Measurements from ENCODE around the gene COLQ.
"Not testable (repeated sequence)": the region's sequence is repeated elsewhere in the genome, so short reads cannot be mapped to it uniquely, and the experiment has no call there.

Gene COLQ

DNA sequence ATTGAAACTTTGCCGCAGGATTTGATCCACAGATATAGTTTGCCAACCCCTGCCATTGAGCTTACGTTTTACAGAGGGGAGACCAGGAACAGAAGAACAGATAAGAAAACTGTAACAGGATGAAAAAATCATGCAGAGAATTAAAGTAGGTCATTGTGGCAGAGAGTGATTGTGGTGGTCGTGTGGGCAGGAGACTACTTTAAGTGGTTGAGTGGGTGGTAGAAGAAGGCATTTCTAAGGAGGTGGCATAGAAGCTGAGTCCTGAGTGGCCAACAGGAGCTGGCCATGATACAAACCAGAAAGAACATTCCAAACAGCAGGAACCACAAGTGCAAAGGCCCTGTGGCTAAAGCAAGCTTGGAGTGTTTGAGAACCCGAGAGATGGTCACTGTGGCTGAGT is 34.5 kb downstream of the COLQ start:
- no peak for DNase-seq

DNA sequence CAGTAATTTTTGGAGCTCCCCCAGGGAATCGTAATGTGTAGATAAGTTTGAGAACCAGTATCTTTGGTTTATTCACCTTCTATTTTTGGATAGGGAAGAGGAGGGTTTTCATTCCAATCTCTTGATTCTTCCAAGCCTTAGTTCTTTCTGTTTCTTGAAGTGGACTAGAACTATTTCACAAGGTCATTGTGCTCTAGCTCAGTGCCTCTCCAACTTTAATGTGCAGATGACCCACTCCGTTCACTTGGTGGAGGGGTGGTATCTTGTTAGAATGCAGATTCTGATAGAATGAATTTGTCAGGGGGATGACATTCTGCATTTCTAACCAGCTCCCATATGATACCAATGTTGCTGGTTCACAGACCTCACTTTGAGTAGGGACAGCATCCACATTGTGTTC is 35.5 kb downstream of the COLQ start:
- no peak for DNase-seq

DNA sequence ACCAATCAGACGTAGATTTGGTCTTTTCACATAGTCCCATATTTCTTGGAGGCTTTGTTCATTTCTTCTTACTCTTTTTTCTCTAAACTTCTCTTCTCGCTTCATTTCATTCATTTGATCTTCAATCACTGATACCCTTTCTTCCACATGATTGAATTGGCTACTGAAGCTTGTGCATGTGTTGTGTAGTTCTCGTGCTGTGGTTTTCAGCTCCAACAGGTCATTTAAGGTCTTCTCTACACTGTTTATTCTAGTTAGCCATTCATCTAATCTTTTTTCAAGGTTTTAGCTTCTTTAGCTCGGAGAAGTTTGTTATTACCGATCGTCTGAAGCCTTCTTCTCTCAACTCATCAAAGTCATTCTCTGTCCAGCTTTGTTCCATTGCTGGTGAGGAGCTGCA is 37.0 kb downstream of the COLQ start:
- not testable (repeated sequence) for DNase-seq

DNA sequence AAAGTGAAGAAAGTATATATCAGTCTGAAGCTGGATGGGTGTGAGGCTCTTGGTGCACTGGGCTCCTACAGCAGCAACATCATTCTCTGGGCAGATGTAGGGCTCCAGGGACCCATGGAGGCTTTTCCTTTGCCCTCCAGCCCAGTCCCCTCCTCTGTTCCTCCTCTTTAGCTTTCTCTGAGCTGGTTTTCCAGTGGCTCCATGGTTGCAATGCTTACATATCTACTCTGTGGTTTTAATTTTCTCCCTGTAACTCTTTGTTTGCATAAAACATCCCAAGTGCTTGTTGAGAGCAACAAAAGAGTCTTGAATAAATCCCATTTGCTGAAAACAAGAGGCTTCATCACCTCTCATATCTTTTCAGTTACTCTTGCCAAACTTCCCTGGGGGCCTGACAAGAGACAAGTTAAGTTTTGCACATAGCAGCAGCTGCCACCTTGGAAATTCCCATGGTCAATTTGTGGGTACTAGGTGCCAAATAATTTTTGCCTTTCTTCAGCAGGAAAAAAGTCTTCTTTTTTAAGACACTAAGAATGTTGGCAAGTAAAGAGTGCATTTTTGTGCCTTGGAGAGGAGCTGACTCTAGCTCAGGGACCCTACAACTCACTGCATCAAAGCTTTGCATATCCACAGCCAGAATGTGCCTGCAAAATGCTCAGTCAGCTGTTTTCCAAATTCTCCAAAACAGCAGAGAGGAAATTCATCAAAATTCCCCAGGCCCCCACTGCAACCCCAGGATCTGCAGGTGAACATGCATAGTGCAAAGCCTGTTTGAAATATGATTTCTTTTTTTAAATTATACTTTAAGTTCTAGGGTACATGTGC is 41.9 kb downstream of the COLQ start:
- DNase-seq = no peak

DNA sequence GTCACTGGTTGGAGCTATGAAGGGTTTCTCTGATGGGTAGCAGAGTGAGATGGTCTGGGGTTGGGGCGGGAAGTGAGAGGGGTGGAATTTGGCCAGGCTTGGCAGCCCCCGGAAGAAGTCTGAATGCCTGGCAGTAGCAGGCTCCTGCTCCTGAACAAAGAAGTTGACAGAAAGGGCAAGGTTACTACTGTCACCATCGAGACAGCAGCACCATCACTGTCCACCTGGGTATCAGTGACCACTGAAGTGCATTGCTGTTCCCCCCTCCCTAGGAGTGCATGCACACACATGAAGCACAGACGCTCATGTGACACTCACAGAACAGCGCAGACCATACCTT is 42.9 kb downstream of the COLQ start:
- DNase-seq = no peak

DNA sequence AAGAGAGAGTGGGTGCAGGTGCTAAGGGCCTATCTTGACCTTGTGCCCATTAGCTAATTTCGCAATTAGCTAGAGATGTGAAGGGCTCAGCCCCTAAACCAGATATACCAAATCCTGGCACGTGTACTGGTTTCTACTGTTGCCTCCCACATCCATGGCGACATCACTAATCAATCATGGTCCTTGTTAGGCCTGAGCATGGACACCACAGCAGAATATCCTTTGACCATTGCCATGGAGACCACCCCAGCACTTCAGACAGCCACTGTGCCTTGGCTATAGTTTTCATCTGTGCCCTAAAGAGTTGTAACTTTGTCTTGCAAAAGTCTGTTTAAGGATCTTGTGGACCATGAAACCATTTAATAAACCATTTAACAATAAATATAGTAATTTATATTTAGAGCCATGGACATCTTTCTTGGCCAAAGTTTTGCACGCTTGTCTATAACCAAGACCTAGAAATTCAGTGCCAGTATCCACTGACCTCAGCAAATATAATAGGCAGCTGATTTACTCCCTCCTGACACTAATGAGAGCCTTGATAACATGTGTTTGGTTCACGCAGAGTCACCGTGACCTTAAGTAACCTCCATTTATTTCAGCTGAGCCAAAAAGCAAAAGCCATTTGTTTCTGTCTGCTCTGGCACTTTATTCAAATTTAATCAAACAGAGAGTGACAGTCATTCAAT is 43.4 kb downstream of the COLQ start:
- no peak for DNase-seq

DNA sequence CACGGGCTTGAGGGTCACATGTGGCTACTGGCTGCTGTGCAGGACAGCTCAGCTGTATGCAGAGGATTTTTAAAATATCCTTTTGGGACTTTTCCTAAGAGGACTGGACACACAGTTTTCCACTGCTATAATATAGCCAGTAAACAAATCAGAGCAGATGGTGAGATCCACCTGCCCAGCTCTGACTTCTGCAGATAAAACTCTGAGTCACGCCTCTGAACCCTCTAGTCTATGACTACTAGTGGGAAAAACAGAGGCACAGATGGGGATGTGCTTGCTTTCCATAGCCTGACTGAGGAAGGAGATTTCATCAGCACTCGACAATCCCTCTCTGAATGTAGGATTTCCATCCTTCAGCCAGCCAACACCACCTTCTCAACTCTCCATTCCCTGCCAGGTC is 45.1 kb downstream of the COLQ start:
- no peak for DNase-seq

DNA sequence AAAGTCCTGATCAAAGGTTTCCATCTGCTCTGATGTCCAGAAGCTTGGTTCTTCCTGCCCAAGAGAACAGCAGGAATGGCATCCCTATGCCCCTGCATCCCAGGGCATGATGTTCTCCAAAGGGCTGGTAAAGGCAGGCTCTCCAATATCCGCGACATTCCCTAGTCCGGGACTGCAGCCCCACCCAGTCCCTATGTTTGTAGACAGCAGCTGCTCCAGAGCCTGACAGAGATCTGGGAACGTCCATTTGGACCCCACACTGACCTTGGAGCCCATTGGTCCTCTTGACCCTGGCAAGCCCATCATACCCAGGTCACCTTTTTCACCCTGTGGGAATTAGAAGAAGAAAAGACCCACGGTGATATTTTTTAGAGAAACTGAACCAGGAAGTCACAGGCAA is 46.3 kb downstream of the COLQ start:
- no peak for DNase-seq

DNA sequence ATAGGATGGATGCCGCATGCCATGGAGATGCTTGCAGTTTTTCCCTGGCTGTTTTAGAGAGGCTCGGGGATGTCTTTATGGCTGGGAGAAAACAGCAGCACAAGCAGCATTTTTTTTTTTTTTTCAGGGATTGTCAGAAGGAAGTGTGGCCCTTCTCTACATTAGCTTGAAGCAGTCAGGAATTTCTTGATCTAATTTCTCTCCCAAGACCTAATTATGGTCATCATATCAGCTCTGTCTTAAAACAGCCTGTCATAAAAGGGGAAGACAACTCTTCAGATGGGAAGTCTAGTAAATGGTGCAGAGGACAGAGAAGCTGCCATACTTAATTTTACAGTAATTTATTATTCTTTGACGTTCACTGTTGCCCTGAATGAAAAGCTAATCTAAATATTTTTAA is 49.6 kb downstream of the COLQ start:
- no peak for DNase-seq

DNA sequence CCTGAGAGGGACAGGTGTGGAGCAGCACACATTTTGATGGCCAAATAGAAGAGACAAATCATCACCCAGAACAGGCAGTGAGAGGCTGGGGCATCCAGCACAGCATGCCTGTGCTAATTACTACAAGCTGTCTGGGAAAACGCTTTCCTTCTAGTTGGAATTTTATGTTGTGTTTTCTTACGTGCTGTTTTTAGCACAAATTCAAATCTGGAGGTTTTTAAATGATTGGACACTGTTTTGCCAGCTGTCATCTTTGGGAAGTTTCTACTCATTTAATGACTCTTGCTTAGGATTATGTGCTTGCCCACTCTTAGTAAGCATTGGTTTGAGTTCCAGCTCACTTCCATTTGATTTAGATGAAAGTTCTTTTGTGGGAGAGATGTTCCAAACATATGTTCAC is 50.7 kb downstream of the COLQ start:
- DNase-seq = no peak

DNA sequence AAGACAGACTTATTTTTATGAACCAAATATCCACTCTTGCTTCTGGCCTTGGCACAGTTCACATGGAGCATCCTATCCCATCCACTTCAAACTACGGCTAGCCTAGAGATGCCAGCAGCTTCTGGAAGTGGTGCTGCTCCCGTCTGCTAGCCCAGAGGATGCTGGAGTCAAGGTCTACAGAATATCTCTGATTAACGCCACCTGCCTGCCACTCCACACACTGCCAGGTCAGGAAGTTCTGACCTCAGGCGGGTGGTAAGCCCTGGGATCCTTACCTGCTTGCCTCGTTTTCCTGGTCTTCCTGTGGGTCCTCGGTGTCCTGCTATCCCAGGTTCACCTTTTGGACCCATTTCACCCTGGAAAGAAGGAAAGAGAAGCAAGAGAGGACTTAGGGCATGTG is 51.2 kb downstream of the COLQ start:
- no peak for DNase-seq

DNA sequence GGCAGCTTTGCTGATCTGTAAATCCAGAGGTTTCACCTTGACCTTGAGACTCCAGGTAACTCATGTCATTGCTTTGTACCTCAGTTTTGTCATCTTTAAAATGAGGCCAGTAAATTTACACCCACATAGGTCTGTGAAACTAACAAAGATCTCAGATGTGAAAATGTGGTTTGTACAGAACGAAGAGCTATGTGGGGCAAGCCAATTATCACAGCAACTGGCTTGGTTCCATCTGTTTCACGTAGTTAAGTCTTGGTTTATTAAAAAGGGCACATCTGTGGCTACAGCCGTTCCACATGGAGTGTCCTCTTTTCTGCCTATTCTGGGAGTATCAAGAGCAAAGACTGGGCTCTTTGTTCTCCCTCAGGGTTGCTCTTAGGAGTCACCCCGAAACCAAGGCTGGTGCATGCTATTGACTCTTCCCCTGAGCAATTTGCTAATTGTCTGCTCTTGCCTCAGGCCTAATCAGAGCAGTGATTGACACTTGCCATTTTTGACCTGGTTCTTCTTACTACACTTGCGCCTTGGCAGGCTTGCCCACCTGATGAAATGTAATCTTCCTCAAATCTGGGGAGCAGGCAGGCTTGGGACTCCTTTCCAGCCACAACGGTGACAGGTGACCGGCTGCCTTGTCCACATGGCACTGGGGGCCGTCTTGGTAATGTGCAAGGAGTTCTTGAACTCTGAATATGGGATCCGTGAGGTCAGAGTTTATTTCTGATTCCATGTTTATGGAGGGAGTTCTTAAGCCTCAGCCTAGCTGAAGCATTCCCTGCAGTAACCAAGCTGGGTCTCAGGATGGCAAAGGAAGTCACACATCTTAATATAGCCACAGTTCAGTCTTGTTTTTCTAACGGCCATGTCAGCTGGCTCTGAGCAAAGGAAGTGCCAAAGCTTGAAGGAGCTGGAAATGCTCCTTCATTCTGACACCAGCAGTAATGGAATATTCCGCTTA is 54.0 kb downstream of the COLQ start:
- no peak for DNase-seq

DNA sequence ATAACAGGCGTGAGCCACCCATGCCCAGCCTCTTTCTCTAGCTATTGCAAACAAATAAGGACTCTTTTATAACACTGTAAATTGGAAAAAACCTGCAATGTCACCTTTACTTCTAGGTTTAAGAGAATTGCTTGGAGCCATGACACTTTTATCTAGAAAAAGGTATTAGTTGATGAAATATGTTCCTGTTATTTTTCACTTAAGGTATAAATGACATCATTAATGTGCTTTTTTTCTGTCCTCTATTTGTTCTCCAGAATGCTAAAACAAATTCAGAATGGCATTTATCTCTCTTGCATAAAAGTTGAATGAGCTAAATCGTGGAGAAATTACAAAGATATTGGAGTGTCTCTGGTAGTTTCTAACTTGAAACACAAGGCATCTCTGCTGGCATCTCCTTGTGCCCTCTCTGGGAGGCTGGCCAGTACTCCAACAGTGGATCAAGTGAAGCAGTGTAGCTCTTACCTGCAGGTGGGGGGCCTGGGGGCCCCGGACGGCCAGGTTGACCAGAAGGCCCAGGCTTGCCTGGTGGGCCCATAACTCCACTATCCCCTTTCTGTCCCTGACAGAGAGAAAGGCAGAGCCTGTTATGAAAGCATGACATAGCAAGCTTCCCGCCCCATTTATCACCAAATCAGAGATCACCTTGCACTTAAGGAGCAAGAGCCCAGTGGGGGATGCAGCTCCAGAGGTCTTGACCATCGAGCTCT is 55.5 kb downstream of the COLQ start:
- no peak for DNase-seq

DNA sequence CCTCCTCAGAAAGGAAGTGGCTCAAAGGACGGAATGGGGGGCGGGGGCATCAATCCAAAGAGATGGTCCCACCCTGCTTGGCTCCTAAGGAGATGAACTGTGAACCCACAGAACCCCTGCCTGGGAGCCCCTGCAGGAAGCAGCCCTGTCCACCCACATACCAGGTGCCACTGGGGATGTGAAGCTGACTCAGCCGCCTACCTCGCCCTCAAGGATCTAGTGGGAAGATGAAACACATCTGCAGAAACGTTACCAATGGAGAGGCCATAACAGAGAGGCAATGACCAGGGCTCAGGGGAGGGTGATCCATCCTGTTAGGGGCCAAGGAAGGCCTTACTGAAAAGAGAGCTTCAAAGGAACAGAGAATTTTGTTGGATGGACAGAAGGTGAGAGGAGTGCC is 59.1 kb downstream of the COLQ start:
- DNase-seq = no peak

DNA sequence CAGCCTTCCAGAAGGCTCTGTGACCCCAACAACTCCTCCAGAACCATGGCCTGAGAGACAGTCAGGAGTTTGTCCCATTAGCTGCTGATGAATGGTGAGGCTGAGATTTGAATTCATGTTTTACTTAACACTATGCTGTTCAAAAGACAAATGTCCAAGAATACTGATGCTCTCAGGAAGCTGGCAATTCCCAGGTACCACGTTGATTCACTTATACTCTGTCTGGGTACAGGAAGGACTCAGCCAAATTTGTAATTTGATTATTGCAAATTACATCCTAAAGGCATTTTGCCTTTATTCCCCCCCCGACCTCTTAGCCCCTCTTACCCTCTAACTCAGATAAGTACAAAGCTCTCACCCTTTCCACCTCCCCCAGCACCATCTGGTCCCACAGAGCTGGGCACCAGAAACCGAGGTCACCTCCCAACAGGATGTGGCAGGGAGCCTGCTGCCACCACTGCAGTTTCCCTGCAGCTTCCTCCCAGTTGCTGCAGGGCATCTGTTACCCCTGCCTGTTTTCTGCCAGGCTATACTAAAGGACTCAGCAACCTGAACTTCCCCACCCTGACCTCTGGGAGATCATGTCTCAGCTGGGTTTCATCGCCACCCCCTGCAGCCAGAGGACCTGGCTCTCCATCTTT is 60.5 kb downstream of the COLQ start:
- DNase-seq = no peak

DNA sequence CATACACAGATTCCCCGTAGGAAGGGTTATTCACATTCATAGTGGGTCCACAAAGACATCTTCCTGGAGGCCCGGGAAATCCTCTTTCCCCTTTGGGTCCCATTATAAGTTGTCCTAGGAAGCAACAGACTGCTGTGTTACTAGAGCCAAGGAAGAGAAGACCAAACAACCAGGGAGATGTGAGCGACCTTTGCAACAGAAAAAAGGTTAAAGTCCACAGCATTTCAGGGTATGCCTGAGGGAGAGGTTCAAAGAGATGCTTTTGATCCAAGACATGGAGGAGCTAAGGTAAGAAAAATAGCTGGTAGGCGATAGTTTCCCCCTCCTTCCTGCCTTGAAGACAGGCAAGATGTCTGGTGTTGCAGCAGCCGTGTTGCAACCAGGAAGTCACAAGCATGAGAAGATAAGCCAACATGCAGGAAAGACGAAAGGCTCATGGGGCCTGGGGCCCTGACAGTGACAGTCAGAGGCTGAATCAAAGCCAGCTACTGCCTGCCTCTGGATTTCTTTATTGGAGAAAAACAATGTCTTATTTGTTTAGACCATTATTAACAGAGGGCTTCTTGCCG is 63.2 kb downstream of the COLQ start:
- no peak for DNase-seq

DNA sequence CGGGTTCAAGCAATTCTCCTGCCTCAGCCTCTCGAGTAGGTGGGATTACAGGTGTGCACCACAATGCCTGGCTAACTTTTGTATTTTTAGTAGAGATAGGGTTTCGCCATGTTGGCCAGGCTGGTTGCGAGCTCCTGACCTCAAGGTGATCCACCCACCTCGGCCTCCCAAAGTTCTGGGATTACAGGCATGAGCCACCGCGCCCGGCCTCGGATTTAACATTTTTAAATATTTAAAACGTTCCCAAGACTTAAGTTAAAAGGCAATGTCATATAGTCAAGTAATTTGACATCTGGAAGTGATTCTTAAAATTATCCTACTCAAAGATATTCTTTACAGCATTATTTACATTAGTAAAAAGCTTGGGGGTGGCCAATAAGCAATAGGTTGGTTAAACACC is 64.6 kb downstream of the COLQ start:
- DNase-seq = not testable (repeated sequence)

DNA sequence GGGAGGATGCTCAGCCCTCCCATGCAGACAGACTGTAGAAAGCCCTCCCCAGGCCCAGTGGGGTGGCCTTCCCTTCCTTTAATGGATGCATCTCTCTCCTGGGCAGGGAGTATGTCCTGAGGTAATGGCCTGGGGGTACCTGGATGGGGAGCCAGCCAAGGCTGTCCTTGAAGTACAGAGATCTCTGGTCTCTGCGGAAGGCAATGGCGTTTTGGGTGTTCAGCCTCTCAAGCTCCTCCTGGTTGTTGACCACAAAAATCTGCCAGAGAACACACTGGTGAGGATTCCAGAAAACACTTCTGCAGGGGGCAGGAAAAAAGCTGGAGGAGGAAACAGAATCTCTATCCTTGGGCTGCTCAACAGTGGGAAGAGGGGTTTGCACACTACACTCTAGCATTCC is 65.2 kb downstream of the COLQ start:
- no peak for DNase-seq

DNA sequence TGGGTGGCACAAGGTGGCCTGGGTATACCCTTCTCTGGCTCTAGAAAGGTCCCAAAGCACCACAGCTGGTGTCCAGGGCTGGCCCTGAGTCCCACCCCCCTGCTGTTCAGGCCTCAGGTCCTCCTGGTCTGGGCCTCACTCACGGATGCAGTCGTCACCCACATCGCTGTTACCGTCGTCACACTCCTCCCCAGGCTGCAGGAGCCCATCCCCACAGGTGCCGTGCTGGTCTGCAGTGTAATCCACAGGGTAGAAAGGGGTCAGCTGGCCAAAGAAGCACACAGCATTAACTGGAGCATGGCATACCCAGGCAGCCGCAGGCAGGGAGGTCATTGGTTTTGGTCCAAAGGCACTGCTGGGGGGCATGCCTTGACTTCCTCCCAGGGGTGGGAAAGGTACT is 65.8 kb downstream of the COLQ start:
- DNase-seq = no peak

DNA sequence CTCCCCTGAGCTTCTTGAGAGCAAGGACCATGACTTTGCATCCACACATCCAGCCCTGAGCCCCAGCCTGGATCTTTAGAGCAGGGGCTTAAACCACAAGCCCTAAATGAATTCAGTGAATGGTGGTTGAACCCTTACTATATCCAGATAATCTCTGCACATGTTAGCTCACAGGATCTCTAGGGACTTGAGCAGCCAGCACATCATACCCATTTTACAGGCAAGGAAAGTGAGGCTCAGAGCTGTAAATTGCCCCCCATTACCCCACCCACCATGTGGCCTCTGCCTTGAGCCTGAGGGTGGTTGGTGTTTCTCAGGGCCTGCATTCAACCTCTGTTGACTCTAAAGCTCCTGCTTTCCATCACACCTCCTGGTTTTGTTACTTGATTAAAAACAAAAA is 66.5 kb downstream of the COLQ start:
- DNase-seq = no peak

DNA sequence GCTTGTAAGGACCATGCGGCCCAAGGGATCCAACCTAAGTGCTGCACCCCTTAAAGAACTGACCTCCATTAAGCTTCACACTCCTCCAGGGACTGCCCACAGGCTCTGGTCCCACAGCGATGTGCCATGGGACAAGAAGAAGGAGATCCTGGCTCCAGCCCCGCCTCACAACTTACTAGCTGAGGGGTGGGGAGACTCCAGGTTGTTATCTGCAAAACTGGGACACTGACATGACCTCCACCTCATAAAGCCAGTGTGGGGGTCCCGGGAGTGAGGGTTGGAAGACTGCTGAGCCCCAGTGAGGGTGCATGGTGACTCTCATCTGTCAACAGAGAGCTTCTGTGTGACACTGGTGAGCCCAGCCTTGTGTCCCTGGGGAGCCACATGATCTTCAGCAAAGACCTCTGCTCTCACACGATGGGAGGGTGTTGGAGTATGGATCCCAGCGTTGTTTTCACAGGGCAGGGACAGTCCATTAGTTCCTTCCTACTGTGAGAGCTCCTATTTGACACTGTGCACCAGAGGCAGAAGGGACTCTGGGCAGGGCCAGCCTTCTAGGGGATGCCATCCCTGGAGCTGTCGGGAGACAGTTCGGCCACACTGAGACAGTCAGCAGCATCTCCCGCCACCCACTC is 67.4 kb downstream of the COLQ start:
- no peak for DNase-seq

DNA sequence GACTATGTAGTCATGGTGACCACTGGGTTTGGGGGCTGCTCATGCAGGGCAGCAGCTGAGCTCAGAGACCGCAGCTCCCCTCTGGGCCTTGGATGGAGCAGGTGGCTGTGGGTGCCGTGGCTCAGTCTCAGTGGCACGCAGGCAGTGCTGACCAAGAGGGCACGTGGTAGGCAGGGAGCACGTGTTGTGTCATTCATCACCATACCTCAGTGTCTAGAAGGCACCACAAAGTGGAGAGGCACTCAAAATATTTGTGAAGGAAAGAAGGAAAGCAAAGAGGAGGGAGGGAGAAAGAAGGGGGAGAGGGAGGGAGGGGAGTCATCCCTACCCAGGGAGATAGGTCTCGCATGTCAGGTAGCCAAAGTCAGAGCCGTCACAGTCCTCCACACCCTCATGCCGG is 68.0 kb downstream of the COLQ start:
- DNase-seq = no peak

All from DMS153 (cell line).